ENCODE measurements around the gene TNFRSF21. TPM values are rescaled to one million over a fixed set of nuclear protein-coding genes. Genes with fewer than 3 reads are reported as not detected.

The TNFRSF21 gene
- total RNA-seq, 2 experiments from 2014 or later: 2.3 to 2.5 TPM

GRCh38 chr6:47182291-47182957 lies 127.3 kb downstream of the TNFRSF21 start:
- Mint-ChIP-seq H3K27me3 (no peaks in the 10 kb centered on the region), H3K4me3 (no peak overlapping the region), H3K9me3 (no peaks in the 10 kb centered on the region), H3K27ac (no peak overlapping the region), H3K4me1 (ENCODE audit: low read depth) (no peaks in the 10 kb centered on the region), H3K36me3 (ENCODE audit: low read depth) (no peaks in the 10 kb centered on the region)
- ChIA-PET POLR2A (no interaction called here), CTCF (no interaction called here)
- DNase-seq (no peak), ATAC-seq (no peak)
- intact Hi-C loops (cut with micrococcal nuclease): no loop called here
- TF ChIP-seq, protein P1, sequence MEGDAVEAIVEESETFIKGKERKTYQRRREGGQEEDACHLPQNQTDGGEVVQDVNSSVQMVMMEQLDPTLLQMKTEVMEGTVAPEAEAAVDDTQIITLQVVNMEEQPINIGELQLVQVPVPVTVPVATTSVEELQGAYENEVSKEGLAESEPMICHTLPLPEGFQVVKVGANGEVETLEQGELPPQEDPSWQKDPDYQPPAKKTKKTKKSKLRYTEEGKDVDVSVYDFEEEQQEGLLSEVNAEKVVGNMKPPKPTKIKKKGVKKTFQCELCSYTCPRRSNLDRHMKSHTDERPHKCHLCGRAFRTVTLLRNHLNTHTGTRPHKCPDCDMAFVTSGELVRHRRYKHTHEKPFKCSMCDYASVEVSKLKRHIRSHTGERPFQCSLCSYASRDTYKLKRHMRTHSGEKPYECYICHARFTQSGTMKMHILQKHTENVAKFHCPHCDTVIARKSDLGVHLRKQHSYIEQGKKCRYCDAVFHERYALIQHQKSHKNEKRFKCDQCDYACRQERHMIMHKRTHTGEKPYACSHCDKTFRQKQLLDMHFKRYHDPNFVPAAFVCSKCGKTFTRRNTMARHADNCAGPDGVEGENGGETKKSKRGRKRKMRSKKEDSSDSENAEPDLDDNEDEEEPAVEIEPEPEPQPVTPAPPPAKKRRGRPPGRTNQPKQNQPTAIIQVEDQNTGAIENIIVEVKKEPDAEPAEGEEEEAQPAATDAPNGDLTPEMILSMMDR (IDR thresholded peaks at IDR 0.05): no peak

DNA sequence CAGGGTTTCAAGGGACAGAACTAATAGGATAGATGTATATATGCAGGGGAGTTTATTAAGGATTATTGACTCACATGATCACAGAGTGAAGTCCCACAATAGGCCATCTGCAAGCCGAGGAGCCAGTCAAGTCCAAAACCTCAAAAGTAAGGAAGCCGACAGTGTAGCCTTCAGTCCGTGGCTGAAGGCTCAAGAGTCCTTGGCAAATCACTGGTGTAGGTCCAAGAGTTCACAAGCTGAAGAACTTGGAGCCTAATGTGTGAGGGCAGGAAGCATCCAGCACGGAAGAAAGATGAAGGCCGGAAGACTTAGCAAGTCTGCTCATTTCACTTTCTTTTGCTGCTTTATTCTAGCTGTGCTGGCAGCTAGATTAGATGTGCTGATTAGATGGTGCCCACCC lies 128.0 kb downstream of the TNFRSF21 start:
- ChIA-PET POLR2A (no interaction called here), CTCF (no interaction called here)
- no peak overlapping the region for H3K27ac Mint-ChIP-seq
- intact Hi-C loops (cut with micrococcal nuclease): no loop called here
- TF ChIP-seq, protein P1 (IDR thresholded peaks at IDR 0.05): no peak
- DNase-seq (no peak), ATAC-seq (no peak)
- no peaks in the 10 kb centered on the region for H3K4me1 Mint-ChIP-seq (ENCODE audit: low read depth)
- no peaks in the 10 kb centered on the region for H3K9me3 Mint-ChIP-seq
- H3K36me3 Mint-ChIP-seq (ENCODE audit: low read depth): no peaks in the 10 kb centered on the region
- no peaks in the 10 kb centered on the region for H3K27me3 Mint-ChIP-seq
- no peak overlapping the region for H3K4me3 Mint-ChIP-seq

Other genes with a start within 250 kb of the TNFRSF21 start
- 10 to 100 TPM; 28.3 to 29.2 TPM for gene CD2AP, start 167.9 kb upstream of the TNFRSF21 start, total RNA-seq

All from activated CD8-positive, alpha-beta T cell treated with anti-CD3 and anti-CD28 coated beads for 36 hours (primary cell).